Lower leg skin (tissue), 3 donors: ENCODE data around the gene ELL.

ENCODE experiments used
- POLR2A ChIP-seq, 2 donors: fragments of 450-650 bp; IDR thresholded peaks; one replicate each; pipeline ENCODE4 v1.6.1; 2016 to 2017; ENCODE audit warnings: antibody characterized with exemption in 2 of 2, mild to moderate bottlenecking in 1 of 2, moderate library complexity in 1 of 2
- TF ChIP-seq, protein P1 (sequence below), 3 donors: fragments of 450-650 bp; IDR thresholded peaks; one replicate each; pipeline ENCODE4 v1.5.1; 2016; ENCODE audit warnings: antibody characterized with exemption in 3 of 3, mild to moderate bottlenecking in 3 of 3, moderate library complexity in 2 of 3

DNA sequence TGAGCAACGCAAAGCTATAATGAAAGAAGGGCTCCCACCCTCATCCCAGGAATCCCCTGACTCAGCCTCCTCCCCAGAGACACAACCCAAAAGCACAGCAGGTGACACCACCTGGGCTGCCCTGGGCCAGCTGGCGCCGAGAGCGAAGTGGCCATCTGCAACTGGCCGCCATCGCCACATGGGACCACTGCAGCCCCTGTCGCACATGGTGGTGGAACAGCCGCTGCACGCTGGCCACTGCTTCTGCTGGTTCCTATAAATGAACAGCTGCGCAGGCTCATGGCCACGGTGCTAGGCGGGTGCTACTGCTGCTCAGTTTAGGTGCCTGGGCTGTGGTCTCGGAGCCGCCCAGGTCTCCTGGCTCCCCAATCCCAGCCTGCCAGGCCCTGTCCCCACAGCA is 72.3 kb downstream of the ELL start:
- TF ChIP-seq, protein P1, sequence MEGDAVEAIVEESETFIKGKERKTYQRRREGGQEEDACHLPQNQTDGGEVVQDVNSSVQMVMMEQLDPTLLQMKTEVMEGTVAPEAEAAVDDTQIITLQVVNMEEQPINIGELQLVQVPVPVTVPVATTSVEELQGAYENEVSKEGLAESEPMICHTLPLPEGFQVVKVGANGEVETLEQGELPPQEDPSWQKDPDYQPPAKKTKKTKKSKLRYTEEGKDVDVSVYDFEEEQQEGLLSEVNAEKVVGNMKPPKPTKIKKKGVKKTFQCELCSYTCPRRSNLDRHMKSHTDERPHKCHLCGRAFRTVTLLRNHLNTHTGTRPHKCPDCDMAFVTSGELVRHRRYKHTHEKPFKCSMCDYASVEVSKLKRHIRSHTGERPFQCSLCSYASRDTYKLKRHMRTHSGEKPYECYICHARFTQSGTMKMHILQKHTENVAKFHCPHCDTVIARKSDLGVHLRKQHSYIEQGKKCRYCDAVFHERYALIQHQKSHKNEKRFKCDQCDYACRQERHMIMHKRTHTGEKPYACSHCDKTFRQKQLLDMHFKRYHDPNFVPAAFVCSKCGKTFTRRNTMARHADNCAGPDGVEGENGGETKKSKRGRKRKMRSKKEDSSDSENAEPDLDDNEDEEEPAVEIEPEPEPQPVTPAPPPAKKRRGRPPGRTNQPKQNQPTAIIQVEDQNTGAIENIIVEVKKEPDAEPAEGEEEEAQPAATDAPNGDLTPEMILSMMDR (IDR thresholded peaks at IDR 0.05) = no peak
- TF ChIP-seq POLR2A (IDR thresholded peaks at IDR 0.05) = no peak
